GM19328 (cell line): ENCODE results near the gene TMEM168.
"Not testable (repeated sequence)": the region's sequence is repeated elsewhere in the genome, so short reads cannot be mapped to it uniquely, and the experiment has no call there.

Experiments
- ATAC-seq: cut with Tn5 transposase; IDR thresholded peaks from one replicate; pipeline ENCODE4 v1.9.1; 2021; ENCODE audit warnings: mild to moderate bottlenecking, moderate library complexity; ENCODE audit not compliant: unreplicated experiment

TMEM168 gene

DNA sequence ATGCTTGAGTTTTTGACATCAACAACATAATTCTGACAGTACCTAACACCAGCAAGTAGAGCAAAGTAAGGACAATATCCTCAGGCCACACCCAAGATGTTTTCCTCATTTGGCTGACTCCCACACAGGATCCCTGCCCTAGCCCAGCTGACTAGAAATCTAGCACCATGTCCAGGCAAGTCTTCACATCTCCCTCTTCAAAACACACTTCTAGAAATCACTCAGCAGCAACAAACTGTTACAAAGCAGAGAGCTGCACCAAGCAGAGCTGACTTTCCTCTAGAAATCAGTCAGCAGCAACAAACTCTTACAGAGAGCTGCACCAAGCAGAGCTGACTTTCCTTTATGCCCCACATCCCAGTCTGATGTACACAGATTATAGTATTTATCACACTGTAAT lies 7.7 kb downstream of the TMEM168 start:
- ATAC-seq: peak; percentile 84

DNA sequence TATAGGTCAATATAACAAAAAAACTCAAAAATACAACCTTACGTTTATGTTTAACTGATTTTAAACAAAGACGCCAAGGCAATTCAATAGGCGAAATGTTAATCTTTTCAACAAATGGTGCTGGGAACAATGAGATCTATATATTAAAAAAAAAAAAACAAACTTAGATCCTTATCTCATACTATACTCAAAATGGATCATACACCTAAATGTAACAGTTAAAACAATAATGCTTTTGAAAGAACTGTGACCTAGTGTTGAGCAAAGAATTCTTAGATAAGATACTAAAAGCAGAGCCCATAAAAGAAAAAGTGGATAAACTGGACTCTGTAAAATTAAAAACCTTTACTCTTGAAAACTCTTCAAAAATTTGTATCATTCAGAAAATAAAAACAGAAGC lies 8.6 kb downstream of the TMEM168 start:
- no peak for ATAC-seq

DNA sequence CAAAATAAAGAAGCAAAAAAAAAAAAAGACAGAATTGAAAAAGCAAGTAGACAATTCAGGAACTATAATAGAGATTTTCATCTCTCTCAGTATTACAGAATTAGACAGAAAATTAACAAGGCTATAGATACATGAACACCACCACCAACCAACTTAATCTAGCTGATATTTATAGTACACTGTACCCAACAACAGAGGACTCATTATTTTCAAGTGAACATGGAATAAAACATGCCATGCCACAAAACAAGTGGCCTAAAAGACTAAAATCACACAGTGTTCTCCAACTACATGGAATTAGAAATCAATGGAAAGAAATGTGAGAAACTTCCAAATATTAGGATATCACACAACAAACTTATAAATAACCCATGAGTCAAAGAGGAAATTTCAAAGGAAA lies 9.1 kb downstream of the TMEM168 start:
- ATAC-seq: no peak

DNA sequence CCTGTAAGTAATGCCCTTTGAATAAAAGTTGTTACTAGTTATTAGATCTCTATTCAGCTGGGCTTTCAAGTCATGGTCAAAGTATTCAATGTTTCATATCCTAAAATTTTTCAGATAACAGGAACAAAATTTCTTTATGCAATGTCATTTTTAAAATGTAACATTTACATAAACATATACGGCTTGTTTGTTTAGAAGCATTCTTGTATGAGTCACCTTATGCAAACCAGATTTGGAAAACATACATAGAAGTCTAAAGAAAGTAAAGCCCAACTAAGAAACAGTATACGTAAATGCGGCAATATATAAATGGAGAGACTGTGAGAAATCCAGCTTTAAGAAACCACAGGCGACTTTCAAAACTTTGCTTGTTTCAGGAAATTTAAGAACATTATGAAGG lies 10.5 kb downstream of the TMEM168 start:
- no peak for ATAC-seq

DNA sequence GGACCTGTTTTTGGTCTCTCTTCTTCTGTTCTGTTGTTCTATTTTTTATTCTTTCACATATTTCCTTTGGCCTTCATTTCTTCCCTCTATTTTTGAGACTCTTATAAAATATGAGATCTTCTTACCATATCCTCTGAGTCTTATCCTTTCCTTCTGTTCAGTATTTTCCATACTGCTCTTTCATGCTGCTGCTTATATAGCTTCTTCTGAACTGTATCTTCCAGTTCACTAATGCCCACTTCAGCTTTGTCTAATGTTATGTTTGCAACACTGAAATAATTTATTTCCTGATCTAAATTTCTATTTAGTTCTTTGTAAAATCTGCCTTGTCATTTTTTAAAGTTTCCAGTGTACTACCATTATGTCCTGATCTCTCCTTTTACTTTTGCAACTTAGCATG lies 12.8 kb downstream of the TMEM168 start:
- no peak for ATAC-seq

DNA sequence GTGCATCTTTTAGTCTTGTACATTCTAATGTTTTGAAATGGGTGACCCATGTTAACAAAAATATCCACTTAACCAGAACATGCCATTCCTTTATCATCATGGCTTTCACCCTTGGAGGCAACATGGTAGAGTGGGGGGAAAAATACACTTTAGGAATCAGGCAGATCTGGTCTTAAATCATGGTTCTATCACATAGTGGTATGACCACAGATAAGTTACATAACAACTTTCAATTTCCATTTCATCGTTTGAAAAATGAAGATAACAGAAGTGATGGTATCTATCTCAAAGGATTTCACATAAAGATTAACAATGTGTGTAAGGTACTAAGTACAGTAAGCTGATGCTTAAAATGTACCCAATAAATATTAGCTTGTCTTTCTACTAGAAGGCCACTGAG lies 19.0 kb downstream of the TMEM168 start:
- no peak for ATAC-seq

DNA sequence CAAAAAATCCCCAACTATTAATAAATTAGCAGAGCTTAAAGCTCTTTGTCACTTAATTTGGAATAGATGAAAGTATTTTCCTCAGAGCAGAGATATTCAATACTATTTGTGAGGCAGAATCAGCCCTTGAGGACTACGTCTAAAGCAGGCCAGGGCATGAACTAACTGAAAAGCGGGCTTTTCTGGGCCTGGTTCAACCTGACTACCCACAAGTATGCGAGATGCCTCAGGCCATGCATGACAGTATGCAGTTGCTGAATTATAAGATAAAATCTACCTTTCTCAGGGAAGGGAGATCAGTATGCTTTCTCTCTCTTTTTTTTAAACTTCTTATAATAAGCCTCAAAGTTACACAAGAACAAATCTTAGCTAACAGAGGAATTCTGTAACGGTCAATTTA lies 20.1 kb downstream of the TMEM168 start:
- no peak for ATAC-seq

DNA sequence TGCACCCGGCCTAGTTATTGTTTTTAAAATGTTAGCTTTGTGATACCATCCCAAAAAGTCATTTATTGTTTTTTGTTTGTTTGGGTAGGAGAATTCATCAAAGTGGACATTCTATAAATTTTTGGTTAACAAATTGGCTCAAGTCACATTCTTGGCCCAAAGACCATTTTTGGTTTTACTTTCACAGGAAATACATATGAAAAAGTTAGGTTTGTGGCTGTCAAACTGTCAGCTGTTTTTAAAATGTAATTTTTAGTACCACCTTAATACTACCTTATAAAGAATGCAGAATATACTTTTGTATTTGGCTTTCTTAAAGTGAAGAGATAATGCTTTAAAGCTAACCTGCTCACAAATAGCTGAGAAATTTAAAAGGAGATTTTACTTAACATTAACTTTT lies 25.1 kb downstream of the TMEM168 start:
- no peak for ATAC-seq

DNA sequence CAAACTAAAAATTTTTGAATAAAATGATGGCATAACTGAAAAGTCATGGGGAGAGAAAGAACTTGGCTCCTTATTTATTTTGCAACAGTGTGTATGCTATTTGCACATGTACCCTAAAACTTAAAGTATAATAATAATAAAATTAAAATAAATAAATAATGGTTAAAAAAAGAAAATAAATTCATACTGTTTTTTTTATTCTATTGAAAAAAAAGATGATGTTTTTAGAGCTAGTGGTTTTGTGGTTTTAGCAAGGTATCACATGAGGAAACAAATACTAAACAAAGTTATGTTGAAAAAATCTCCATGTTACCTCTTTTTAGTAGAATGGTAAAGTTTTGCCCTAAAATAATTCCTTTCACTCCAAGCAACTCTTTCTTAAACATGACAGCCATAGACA lies 26.2 kb downstream of the TMEM168 start:
- no peak for ATAC-seq

DNA sequence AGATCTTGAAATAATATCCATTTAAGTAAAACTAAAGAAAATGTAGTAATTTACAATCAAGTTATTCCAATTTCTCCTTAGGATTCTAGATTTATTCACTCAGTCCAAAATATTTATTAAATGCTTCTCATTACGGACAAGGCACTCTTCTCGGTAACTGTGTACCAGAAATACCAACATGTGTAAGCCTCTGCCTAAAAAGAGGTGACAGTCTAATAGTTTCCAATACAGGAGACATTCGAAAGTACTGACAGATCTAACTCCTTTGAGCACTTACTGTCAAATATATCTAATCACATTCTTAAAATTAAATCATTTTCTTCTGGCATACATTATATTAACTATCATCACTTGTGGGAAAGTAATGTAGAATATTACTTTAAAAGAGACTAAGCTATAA lies 26.9 kb downstream of the TMEM168 start:
- ATAC-seq: no peak

DNA sequence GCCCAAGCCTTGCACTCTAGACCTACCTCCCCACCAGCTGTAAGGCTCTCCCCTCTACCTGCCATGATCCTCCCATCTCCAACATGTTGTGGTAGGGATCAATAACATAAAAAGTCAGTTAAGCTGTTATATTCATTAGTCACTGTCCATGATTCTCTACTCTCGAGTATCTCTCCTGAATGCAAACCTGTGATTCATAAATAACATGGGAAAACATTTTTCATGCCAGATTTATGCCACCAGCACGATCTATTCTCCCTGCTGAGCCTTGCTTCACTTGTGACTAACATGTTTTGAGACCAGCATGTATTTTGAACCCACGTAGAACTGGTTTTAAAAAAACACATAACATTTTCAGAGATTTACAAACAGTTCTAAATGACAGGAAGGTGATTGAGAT lies 30.3 kb downstream of the TMEM168 start:
- ATAC-seq: no peak

DNA sequence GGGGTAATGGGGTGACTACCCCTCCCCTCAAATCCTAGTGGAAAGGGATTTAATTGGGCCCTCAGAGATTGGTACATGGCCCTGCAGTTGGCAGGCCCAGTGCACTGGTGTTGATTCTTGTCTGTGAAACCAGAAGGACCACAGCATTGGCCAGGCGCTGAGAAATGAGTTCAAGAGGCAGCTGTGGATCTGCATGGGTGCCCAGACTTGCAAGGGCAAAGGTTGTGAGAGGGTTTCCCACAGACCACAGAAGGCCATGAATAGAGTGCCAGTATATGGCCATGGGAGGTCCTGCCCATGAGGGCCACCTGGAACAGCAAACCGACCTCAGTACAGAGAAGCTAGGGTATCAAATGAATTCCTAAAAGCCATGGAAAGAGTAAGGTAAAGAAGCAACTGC lies 32.9 kb downstream of the TMEM168 start:
- ATAC-seq: no peak

DNA sequence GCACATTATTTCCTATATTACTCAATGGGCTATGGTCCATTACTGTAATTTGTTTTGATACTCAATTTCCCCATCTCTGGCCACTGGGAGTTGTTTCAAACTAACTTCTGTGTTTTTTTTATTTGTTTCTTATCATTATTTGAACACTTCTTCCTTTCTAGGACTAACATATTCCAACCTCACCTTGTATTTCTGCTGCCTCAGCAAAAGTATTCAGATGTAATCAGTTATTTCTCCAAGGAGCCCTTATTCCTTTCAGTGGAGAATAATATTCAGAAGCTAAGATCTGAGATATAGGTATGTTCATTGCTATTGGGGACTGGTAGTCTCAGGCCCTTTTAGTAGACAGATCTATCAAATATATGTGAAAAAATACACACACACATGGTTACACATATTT lies 36.9 kb downstream of the TMEM168 start:
- no peak for ATAC-seq

DNA sequence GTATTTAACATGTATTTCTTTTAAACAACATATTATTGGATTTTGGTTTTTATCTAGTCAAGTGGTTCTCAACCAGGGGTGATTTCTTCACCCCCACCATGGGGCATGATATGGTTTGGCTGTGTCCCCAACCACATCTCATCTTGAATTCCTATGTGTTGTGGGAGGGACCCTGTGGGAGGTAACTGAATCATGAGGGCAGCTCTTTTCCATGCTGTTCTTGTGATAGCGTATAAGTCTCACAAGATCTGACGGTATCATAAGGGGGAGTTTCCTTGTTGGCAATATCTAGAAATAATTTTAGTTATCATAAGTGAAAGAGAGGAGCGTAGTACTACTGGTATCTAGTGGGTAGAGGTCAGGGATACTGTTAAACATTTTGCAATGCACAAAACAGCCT lies 37.6 kb downstream of the TMEM168 start:
- no peak for ATAC-seq

DNA sequence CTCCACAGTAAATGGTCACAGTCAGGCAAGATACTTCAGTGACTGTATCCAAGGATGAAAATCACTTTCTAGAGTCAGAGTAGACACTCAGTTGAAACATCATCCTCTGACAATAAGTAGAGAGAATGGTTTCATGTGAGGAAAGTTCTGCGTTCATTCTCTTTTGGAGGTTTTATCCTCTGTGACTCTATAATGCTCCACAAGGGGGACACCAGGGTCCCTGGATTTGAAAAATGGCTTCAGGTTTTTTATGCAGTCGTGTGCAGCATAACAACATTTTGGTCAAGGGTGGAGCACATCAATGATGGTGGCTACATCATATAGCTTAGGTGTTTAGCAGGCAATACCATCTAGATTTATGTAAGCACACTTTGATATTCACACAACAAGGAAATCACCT lies 40.4 kb downstream of the TMEM168 start:
- no peak for ATAC-seq

DNA sequence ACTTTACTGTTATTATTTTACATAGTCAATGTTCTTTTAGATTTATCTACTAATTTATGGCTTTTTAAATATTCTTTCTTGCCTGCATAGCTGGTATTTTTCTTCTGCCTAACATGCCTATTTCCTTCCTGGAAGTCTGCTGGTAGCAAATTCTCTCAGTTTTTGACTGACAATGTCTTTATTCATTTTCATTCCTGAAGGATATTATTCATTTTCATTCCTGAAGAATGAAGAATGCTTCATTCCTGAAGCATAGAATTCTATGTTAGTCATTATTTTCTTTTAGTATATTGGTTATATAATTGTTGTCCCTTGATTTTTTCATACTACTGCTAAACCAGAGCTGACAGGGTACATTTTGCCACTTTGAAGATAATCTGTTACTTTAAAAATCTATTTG lies 41.8 kb downstream of the TMEM168 start:
- no peak for ATAC-seq

DNA sequence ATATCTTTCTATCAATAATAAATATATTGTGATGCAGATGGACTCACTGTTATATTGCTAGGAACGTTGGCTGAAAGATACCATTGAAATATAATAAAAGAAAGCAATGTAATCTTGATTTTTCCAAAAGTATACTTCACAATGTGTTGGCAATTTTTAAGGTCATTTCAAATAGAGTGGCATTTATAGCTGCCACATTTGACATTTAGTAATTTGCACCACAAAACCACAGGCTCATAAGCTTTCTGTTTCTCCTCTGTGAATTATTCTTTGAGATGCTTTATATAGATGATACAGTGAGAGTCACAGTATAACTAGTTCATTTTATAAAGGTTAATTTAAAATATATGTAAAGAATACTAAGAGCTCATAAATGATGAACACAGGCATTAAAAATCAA lies 44.6 kb downstream of the TMEM168 start:
- no peak for ATAC-seq

DNA sequence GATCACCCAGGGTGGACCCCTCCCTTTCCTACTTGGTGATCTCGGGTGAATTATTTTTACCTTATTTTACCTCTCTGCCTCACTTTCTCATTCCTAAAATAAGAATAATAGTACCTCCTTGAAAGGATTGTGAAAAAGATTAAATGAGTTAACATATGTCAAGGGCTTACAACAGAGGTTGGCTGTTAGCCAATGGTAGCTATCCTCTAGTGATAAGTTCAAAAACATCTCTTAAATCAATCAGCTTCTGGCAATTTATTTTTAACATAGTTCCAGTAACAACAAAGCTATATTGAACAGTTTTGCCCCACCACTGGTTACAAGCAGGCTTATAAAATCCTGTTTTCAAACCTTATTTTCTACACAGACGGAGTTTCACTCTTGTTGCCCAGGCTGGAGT lies 45.4 kb downstream of the TMEM168 start:
- ATAC-seq: no peak

DNA sequence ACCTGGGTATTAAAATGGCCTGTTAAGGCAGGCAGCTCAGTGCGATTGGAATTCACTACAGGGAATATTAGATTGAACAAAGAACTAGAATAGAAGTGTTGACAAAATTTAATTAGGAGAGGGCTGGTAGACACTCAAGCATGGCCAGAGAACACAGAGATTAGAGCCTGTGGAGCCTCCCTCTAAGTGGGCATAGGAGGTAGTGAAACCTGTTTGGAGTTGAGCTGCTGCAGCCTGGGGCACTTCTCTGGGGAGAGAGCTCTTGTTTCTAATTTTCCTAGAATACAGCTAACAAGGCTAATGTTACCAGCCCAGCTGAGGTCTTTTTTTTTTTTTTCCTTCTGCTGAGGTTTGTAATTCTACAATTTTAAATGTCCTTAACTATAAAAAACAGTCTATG lies 46.4 kb downstream of the TMEM168 start:
- ATAC-seq: no peak

DNA sequence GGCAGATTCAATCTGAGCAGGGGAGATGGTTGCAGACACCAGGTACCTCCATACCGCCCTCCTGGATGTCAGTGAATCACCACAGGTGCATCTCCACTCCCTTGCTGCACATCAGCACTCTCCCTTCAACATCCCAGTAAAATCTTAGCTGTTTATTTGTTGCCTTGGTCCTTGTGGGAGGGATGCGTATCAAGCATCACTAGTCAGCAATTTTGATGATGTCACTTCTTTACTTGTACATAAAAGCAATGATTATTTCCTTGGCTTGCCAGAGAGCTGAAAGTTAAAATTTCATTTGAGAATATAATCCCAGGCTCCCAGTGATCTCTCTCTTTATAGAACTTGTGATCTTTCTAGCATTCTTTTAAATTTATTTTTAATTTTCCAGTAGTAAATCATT lies 49.5 kb downstream of the TMEM168 start:
- no peak for ATAC-seq

DNA sequence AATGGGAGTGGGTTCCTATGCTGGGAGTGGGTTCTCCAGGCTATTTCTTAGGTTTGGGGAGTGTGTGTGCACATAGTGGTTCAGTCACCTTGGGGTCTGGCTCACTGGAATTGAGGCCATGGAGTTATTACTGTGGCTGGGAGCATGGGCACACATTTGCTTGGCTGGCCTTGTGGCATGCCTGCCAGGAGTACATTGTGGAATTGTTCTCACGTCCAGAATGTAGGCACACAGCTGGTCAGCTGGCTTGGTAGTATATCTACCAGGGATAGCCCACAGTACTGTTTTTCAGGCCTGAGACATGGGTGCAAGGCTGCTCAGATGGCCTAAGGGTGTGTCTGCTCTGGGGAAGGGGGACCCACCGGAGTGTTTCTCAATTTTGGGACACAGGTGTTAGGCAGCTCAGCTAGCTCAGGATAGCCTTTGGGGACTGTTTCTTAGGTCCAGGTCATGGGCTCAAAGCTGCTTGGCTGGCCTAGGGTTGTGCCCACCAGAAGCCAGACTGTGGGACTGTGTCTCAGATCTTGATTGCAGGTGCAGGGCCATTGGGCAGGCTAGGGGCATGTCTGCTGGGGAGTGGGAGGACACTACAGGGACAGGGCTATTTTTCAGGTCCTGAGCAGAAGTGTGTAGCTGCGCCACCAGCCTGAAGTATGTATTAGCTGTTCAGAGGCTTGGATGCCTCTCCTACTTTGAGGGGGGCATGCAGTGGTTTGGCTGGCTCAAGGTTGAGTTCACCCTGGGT lies 50.6 kb downstream of the TMEM168 start:
- no peak for ATAC-seq

DNA sequence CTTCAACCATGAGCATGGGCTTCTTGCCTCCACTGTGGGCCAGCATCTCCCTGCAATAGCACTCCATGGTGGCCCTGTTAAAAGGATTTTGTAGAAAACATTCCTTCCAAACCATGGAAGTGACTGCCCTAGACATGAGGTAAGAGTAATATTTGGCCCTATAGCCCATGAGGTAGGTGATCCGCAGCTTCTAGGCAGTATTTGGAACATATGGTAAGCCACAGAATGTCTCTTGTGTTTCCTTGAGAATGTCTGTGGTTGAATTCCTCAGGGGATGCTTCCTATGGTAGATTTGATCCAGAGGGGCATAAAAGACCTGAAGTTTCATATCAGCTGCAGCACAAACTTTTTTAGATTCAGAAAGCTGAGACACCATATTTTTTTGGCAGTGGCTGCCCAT lies 54.9 kb downstream of the TMEM168 start:
- no peak for ATAC-seq

DNA sequence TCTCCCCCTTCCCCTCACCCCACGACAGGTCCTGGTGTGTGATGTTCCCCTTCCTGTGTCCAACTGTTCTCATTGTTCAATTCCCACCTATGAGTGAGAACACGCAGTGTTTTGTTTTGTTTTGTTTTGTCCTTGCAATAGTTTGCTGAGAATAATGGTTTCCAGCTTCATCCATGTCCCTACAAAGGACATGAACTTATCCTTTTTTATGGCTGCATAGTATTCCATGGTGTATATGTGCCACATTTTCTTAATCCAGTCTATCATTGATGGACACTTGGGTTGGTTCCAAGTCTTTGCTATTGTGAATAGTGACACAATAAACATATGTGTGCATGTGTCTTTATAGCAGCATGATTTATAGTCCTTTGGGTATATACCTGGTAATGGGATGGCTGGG lies 58.9 kb downstream of the TMEM168 start:
- ATAC-seq: not testable (repeated sequence)
